CD1c-positive myeloid dendritic cell (primary cell): ENCODE measurements around the gene FAM177B.

Experiments used
- DNase-seq: peaks from one replicate; pipeline ENCODE4 v3.0.0-alpha.2; 2016; ENCODE audit errors: extremely low spot score

Gene FAM177B

DNA sequence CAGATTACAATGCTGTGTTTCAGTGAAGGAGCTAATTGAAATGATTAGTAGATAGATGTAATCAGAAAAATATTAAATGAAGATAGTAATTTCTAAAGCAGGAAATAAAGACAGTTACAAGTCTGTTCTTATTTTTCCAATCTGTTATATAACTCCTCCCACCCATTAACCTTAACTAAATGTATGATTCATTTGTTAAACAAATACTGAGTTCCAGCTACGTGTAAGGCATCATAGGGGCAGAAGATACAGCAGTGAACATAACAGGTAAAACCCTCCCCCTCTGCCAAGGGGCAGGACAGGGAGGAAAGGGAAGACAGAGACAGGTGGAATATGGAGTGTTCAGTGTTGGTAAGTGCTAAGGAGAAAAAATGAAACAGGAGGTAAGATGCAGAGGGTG lies at the start of gene FAM177B:
FAM177B (plus strand) TSS at position 231 of the 400 bp plus-strand sequence. CDS start 9,344 bp downstream, outside the sequence.
- DNase-seq: no peak

DNA sequence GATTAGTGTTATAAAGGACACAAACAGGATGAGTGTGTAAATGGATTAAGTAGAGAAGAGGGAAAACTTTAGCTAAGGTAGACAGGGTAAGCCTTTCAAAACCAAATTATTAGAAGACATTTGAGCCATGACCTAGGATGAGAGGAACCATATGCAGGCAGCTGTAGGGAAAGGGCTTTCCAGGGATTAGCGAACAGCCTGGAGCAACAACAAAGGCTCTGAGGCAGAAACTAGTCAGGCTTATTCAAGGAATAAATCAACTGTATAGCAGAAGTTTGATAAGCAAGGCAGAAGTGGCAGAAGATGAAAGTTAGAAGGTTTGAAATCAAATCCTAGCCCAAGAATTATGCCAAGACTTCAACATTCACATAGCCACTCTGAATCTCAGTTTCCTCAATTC lies 46.0 kb upstream of the FAM177B start:
- no peak for DNase-seq

DNA sequence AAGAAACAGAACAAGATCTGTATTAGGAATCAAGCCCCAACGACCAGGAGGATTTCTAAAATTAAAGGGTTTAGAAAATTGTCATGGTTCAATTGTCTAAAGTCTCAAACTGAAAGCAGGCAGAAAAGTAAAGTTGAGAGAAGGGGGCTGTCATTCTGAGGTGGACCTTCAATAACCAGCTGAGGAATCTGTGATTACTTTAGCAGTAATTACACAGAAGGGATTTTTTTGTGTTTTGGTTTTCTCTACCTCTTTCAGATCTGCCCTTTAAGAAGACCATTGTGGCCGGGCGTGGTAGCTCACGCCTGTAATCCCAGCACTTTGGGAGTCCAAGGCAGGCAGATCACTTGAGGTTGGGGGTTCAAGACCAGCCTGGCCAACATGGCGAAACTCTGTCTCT lies 42.1 kb upstream of the FAM177B start:
- DNase-seq: no peak

DNA sequence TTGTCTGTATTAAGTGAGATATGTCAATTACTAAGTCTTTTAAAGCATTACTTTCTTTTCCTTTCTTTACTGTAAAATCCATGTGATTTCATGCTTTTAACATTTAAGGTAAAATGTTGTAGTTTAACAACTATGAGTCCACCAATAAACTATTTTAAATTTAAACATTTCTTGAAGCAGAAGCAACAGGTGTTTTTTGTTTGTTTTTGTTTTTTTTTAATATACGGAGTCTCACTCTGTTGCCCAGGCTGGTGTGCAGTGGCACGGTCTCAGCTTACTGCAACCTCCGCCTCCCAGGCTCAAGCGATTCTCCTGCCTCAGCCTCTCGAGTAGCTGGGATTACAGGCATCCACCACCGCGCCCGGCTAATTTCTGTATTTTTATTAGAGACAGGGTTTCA lies 40.3 kb upstream of the FAM177B start:
- DNase-seq: no peak

DNA sequence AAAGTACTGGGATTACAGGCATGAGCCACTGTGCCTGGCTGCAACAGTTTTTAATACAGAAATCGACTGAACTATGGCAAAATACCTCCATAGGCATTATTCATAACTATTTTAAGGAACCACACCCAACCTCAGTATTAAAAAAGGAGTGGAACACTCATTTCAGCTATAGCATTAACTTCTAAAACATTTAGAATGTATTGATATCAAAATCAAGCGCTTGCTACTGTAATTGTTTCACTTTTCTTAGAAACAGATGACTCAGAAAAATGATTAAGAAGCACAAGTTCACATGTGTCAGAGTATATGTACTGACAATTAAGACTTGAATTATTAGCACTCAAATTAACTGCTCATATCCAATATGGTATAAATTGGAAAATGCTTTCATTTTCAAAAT lies 39.8 kb upstream of the FAM177B start:
- DNase-seq: no peak

DNA sequence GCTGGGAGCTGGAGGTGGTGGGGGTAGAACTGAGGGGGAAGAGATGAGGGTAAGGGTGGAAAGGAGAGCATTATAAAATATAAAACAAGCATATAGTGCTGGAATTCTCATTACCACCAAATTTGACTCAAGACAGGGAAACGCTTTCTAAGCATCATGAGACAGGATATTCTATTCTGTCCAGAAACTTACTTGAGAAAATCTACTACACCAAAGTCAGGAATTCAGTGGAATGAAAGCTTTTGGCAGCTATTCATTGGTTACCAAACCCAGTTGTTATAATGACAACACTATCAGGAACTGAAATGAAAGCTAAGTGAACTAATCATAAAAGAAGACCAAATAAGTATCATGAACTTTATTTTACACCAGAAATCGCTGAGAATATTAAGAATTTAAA lies 39.2 kb upstream of the FAM177B start:
- no peak for DNase-seq

DNA sequence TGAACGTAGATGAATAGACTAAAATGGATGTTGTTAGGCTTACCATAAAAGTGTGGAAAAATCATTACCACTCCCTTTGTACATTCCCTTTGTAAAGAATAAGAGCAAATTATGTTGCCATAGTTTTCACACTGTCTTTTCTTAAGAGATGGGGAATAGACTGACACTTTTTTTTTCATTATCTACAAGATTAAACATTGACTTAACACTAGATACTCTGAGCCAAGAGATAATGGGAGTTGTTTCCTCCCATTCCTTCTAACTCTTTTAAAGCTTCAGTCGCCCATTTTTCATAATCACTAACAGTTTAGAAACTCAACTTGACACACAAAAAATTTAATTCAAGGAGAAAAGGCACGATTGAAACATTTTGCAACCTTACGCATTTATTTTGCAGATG lies 34.8 kb upstream of the FAM177B start:
- DNase-seq: no peak

DNA sequence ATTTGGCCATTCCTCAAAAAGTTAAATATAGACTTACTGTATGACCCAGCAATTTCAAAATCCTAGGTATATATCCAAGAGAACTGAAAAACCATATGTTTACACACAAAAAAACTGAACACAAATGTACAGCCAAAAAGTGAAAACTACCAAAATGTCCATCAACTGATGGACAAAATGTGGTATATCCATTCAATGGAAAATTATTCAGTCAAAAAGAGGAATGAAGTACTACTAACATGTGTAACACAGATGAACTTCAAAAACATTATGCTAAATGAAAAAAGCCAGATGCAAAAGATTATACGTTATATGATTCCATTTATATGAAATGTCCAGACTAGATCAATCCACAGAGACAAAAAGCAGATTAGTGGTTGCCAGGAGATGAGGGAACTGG lies 32.7 kb upstream of the FAM177B start:
- no peak for DNase-seq

DNA sequence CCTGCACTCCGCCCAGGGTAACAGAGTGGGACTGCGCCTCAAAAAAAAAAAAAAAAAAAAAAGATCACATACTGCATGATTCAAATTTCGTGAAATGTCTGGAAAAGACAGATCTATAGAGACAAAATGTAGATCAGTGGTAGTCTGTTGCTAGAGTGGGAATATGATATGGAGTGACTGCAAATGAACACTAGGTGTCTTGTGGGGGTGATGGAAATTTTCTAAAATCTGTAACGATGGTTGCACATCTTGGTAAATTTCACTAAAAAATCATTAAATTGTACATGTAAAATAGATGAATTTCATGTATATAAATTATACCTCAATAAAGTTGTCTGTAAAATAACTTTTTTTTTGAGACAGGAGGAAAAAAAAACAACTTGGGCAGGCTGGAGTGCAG lies 30.2 kb upstream of the FAM177B start:
- no peak for DNase-seq

DNA sequence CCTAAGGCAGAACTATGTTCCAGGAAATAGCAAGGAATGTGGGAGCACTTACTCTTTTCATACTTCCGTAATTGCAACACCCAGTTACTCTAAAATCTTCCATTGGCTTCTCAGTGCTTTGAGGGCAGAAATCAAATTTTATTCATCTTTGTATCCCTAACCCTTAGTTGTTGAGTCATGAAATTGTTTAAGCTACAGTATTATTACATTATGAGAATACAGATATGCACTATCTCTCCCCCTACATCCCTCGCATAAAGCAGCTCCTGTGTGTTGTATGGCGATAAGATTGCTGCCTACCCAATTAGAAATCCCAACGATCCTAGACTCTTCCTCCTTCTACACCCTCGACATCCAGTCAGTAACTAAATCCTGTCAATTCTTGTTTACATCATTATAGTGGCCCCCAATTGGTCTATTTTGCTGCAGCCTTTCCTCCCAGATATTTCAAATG lies 27.3 kb upstream of the FAM177B start:
- no peak for DNase-seq

DNA sequence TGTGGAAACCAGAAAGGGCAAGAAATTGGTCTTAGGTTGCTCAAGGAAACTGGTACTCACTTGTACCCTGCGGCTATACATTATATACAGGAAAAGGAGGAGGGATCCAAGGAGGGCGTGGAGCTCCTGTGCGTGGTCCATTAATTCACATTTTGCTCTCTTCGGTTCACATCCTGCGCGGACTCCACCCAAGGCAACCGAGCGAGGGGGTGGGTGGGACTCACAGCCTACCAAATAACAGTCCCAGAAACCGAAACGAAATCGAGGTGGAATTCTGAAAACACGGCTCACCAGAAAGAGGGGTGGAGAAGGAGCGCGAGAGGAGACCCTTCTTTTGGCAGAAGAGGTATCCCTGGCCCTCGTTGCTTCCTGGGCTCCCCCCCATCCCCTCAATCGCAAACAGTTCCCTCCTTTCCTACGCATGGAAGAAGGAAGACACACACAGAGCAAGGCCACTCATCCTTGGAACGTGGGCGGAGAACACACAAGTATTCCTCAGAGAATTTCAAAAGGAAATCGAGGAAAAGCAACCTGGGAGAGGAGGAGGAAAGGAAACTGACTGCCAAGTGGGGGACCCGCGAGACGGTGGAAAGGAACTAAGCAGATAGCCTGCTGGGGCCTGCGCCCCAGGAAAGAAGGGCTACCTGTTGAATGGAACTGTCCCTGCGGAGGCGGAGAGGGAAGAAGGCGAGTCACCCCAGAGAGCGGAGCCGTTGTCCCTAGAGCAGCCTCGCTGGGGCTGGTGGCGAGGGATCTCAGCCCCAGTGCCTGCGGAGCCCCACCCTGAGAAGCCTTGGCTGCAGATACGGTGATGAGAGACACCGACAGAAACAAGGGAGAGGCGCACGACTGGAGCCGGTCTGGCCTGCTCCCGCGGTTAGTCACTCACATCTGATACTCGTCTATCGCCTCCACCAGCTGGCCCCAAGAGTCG lies 25.4 kb upstream of the FAM177B start:
- DNase-seq: peak; percentile 45

DNA sequence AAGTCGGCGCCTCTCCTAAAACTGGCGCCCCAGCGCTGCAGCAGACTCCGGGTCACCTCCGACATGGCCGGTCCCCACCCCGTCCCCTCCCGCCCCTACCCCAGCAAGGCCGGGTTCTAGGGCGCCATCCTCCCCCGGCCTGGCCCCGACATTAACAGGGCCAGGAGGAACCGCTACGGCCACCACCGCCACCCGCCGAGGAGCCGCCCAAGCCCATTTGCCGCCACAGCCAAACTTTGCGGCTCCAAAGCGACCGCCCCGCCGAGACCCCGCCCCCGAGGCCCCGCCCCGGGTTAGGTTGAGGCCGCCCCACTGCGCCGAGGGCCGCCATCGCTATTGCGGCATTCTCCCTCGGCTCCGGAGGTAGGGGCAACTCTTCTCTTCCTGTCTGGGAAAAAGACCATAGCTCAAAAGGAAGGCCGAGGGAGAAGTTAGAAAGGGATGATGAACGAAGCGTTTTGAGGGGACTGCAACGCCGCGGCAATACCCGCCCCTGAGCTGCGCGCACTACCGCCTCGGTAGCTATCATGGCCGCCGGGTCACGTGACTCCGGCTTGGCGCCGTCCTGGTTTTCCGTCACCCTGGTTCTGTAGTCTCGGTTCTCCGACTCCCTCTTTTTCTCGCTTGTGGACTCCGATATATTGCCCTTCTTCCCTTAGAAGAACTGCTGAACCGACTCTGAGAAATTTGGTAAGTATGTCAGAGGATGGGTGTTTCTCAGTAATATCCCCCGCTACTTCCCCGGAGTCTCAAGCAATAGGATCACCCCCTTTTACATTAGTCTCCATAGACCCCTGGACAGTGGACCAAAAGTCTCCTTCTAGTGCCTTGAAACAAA lies 24.5 kb upstream of the FAM177B start, which contains the start of the genes AIDA and BROX:
AIDA (minus strand) TSS at position 239 of the 838 bp plus-strand sequence; CDS start at position 65, 174 bp downstream.
BROX (plus strand) TSS at position 312 of the 838 bp plus-strand sequence. CDS start 3,136 bp downstream, outside the sequence.
- peak; percentile 95 for DNase-seq

DNA sequence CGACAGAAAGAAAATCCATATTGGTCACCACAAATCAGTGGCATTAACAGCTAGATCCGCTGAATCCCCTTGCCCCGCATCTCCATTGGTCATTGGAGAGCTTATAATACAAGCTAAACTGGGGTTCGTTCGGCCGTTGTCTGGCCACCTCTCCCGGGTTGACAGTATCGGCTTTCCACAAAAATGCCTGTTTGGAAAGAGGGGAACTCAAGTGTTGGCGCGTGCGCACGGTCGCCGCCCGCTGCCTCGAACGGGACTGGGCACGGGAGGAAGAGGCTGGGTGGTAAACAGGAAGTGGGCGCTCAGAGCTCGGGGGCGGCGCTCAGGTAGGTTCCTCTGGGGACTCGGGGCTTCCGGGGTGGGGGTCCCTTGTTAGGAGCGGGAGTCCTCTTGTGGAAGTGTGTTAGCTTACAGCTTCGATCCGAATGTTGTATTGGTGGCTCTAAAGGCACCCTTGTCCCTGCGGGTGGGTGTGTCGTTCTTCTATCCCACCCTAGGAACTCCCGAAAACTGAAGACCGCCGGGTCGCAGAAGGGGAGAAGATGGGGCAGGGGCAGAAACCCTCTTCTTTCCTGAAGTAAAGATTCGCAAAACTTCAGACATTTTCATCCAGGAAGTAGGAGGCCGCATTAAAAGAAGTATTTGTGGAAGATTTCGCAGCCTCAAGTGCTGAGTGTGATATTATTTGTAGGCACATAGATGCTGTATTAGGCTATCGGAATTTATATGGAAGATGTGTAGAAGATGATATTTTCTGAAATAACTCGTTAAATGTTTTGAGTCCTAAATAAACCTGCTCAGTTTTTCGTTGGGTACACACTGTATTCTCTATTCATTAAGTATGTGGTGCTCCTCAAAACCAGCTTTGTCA lies 23.7 kb upstream of the FAM177B start:
- DNase-seq: peak; percentile 97

DNA sequence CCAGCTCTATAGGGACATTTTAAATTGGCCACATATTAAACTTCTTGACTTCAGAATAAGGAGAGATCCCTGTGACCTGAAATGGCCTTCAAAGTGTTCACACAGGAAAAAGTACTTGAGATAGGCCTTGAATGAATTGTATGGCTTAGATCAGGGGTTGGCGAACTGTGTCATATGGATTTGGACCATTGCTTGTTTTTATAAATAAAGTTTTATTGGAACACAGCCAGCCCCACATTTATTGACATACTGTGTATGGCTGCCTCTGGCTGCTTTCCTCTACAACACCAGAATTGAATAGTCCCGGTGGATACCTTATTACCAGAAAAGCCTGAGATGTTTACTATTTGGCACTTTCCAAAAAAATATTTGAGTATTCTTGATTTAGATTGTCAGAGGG lies 20.6 kb upstream of the FAM177B start:
- DNase-seq: no peak

DNA sequence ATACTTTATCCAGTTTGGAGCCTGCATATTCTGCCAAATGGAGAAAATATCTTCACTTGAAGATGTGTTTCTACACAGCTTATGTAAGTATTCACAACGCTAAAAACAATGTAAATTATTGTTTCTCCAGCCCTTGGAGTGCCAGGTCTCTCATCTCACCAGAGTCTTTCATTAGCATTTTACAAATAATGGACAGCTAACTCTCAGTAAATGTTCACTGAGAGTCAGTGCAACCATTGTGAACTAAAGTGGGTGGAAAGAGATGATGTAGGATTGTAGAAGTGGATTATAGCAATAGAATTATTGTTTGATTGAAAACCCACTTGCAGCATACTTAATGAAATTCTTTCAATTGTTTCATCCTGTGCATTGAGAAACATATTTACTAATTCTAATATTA lies 8.3 kb upstream of the FAM177B start:
- DNase-seq: no peak

DNA sequence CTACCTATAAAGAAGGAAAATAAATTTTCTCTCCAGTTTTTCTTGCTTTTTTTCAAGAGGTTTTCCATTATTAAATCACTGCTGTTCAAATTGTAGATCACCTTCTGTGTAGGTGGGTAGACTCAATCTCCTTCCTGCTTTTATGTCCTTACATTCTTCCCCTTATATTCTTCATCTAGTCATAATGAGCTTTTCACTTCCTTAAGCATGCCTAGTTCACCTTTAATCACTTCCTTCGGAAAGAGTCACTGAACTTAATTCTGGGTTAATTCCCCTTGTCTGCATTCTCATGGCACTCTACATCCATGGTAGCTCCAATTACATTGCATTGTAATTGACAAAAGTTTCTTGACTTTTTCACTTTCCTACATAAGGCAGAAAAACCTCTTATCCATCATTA lies 6.1 kb upstream of the FAM177B start:
- peak; percentile 66 for DNase-seq

DNA sequence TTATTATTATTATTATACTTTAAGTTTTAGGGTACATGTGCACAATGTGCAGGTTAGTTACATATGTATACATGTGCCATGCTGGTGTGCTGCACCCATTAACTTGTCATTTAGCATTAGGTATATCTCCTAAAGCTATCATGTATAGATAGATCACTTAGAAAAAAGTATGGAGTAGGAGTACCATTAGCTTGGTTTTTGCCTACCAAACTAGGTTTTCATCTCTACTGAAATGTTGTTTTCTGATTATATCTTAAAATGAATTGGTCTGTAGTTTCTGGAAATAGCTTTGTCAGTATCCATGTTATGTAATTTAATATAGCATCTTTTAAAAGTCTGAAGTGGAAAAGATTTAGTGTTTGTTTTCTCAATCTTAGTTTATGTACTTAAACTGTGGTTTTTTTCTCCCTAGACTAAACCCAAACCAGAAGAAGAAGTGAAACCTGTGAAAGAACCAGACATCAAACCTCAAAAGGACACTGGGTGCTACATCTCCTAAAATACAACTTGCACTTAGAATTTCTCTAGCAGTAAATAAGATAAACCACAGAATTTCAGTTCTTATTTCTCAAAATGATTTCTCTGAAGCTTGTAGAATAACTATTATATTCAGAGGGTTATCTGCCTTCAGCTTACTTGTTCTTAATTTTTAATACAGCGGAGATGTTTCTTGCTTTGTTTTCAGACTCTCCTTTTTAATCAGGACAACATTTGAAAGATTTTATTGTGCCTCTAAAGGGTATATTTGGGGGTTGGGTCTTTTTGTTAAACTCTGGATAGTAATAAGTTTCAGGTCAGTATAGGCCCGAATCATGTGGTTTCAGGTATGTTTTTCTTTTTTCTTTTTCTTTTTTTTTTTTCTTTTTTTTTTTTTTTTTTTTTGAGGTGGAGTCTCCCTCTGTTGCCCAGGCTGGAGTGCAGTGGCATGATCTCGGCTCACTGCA lies 4.5 kb upstream of the FAM177B start:
- DNase-seq: peak; percentile 67

DNA sequence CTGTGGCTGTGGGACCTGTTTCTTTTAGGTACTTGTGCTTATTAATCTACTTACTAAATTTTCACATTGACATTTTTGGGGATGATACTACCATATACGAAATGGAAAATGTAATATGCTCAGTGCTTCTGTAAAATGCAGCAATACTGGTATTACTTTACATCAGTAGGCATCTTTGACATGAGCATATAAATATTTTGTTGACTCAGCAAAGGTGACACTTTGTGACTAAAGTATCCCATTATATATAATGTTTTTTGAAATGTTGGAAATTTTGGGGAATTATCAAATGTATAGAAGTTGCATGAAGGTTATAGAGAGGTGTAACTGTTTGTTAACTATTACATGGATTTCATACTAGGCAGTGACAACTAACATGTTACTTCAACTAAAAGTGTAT lies 2.3 kb upstream of the FAM177B start:
- DNase-seq: no peak

DNA sequence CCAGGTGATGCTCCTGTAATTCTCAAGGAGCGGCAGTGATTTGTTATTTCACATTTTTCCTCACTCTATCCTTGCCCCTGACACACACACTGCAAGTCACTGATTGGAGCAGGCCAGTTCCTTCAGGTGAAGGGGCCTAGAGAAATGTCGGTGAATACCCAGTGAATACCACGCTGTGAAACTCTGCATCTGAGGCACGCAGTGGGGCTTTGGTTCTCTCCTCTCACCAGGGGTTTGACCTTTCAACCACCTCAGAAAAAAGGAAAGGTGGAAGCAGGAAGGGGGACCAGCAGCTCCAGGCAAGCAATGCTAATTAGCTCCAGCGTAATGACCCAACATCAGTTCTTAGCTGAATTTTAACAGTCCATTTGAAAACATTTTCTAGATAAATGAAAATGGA lies 532 bp upstream of the FAM177B start:
- DNase-seq: no peak

DNA sequence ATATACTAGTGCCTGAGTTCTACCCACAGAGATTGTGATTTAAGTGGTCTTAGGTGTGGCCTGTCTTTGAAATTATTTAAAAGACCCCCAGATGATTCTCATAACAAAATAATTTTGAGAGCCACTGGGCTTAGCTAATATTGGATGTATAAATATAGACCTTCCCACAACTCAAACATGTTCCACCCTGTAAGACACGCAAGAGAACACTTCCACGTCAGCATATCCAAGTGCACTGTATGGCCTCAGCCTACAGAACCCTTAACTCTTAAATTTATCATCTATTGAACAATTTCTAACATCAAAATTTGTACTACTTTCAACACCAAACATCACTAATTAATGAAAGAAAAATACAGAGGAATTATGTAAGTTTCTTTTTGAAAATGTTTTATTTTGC lies 2.5 kb downstream of the FAM177B start:
- DNase-seq: no peak
